ENCODE measurements around the gene MAD1L1.
"Not testable (repeated sequence)": the region's sequence is repeated elsewhere in the genome, so short reads cannot be mapped to it uniquely, and the experiment has no call there.

The MAD1L1 gene

DNA sequence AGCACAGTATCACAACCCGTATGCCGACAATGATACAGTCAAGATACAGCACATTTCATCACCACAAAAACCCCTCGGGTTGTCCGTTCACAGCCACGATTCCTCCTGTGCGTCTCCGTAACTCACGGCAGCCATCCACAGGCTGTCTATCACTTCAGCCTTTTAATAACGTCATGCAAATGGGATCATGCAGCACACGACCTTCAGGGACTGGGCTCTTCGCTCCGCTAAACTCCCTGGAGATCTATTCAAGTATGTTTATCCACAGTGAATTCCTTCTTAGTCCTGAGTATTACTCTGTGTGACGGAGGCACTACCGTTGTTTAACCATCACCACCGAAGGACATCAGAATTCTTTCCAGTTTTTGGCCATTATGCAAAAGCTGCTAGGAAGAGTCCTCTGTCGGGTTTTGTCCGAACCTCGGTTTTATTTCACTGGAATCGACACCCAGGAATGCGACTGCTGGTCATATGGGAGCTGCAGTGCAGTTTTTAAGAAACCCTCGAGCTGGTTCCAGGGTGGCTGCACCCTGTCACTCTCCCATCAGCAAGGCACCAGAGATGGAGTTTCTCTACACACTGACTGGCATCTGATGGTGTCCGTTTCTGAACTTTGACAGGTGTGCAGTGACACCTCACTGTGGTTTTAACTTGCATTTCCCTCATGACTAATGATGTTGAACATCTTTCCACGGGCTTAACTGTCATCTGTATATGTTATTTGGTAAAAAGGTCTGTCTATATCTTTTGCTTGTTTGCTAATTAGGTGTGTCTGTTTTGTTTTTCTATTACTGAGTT lies 193.6 kb downstream of the MAD1L1 start:
- no peak for FAIRE-seq

DNA sequence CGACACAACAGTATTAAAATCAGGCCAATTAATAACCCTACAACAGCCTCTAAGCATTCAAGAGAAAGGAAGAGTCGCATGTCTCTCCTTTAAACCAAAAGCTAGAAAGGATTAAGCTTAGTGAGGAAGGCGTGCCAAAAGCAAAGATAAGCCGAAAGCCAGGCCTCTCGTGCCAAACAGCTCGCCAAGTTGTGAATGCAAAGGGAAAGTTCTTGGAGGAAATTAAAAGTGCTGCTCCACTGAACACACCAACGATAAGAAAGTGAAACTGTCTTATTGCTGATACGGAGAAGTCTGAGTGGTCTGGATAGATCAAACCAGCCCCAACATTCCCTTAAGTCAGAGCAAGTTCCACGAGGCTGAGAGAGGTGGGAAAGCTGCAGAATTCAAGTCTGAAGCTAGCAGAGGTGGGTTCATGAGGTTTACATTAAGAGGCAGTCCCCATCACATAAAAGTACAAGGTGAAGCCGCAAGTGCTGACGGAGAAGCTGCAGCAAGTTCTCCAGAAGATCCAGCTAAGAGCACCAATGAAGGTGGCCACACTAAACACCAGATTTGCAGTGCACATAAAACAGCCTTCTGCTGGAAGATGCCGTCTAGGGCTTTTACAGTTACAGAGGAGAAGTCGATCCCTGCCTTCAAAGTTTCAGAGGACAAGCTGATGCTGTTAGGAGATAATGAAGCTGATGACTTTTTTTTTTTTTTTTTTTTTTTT lies 194.8 kb downstream of the MAD1L1 start:
- no peak for FAIRE-seq

DNA sequence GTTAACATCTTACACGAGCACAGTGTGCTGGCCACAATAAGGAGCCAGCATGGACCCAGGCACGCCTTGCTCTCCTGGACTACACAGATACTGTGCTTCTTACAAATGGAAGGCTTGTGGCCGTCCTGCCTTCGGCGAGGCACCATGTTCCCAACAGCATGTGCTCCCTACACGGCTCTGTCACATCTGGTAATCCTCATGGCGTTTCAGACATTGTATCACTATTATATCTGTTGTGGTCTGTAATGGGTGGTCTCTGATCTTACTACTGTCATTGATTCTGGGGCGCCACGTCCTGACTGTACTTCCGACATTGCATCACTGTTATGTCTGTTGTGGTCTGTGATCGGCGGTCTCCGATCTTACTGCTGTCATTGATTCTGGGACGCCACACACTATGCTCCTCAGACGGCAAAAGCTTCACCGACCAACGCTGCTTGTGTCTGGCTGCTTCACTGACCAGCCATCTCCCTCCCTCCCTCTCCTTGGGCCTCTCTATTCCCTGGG lies 195.4 kb downstream of the MAD1L1 start:
- no peak for FAIRE-seq

DNA sequence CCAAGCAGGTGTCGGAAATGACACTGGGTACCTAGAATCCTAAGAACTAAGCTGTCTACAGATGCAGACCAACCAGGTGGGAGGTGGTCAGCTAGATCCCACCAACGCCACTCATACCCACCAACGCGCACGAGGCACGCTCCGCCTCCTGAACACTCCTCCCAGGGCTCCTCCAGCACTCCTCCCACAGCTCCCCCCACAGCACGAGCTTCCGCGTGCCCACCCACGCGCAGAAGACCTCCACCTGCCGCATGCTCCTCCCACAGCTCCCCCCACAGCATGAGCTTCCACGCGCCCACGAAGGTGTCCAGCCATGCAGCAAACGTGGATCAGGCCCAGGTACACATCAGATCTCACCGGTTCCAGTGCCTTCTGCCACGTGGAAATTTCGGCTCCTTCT lies 196.0 kb downstream of the MAD1L1 start:
- FAIRE-seq, result no peak

DNA sequence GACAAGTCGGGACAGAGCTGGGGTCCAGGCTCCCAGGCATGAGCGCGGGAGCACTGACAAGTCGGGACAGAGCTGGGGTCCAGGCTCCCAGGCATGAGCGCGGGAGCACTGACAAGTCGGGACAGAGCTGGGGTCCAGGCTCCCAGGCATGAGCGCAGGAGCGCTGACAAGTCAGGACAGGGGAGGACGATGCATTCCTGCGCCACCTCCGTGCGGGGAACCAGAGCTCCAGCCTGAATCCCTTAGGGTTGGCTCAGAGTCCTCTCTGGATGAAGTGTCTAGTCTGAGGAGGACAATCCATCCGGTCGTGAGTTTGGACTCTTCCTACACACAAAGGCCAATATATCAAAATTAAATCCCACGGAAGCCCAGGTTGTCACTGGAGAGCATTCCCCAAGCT lies 196.5 kb downstream of the MAD1L1 start:
- not testable (repeated sequence) for FAIRE-seq

DNA sequence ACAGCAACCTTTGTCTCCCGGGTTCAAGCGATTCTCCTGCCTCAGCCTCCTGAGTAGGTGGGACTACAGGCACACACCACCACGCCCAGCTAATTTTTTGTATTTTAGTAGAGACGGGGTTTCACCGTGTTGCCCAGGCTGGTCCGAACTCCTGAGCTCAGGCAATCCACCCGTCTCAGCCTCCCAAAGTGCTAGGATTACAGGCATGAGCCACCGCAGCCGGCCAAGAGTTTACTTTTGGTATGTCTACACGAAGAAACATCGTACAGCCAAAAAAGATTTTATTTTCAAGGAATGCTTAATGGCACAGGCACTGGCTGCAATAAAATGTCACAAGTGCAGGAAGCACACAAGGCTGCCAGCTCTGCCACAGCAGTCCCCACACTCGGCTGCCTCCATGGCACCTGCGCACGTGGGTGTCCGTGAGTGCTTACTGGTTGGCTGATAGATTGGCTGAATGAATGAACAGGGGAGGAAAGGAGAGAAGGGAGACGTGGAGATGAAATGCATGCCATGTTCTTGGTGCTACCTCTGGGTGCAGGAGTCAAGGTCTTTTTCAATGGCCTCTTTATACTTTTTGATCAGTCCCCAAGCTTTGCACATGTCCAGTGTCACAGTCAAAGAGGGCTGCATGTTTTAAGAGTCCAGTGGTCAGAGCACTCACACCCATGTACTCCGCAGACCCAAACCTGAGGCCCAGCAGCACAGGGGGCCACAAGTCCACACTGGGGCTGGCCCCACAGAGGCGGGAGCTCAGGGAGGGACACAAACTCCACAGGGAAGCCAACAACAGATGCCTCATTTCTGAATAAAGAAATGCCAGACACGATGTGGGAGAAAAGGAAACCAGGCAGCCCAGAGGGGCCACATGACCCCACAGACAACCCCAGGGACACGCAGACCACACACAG lies 198.2 kb downstream of the MAD1L1 start:
- no peak for FAIRE-seq

DNA sequence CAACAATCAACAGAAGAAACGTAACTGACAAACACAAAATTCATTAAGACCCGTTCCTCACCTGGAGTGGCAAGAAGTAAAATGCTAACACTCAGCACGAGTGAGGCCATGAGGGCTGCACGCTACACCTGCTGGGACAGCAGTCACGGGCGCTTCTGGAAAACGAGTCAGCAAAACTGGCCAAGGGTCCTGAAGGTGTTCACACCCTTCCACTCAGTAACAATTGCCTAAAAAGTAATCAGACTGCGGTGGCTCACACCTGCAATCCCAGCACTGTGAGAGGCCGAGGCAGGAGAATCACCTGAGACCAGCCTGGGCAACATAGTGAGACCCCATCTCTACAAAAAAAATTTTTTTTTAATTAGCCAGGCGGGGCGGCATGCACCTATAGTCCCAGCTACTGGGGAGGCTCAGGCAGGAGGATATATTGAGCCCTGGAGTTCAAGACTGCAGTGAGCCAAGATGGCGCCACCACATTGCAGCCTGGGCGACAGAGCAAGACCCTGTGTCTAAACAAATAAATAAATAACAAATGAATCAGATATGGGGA lies 199.1 kb downstream of the MAD1L1 start:
- FAIRE-seq, result no peak

DNA sequence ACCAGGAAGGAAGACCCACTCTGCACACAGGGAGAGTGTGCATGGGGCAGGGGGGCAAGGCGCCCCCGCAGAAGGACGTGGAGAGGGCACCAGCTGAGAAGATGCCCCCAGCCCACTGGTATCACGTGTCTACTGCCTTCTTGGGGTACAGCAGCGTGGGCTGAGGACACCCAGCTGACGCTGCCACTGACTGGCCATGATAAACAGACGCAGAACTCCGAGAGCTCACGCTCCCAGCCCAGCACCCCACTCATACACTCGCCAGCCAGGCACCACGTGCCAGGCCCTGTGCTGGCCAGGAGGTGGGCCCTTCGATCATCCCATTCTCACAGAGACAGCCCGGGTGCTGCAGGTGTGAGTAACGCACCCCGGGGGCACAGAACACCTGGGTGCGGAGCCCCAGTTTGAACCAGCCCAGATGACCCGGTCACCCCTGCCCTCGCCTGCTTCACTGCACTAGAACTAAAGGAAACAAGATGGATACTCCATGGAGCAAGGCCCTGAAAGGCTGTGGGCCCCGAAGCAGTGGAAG lies 199.8 kb downstream of the MAD1L1 start:
- no peak for FAIRE-seq

DNA sequence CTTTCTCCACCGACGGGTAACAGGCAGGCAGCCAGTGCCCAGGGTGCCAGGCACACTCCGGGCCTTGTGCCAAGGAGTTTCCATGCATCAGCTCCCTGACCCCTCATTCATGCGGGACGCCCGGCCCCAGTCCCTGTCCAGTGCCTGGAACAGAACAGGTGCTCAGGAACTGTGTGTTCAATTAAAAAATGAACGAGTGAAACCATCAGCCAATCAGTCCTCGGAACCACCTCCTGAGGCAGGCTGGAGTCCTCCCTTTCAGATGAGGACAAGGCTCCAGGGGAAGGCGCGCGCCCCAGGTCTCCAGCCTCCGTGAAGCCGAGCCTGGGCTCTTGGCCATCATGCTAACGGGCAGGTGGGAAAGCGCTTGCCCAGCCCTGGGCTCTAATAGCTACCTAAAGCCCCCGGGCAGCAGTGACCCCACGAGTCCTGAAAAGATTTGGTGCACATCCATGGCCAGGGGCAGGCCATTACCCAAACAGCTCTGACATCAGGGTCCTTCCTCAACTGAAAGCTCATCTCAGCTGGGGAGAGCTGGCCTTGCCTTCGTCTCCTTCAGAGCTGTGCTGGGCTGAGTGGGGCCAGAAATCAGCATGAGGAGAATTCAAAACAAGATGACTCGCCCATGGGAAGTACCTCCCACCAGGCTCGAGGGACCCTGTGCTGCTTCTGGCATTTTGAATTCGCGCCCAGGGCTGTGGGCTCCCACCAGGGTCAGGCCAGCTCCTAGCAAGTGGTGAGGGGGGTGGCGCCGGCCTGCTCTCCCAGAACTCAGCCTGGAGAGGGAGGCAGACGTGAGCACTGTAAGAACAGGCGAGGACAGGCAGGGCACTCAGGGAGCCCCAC lies 200.5 kb downstream of the MAD1L1 start:
- no peak for FAIRE-seq

DNA sequence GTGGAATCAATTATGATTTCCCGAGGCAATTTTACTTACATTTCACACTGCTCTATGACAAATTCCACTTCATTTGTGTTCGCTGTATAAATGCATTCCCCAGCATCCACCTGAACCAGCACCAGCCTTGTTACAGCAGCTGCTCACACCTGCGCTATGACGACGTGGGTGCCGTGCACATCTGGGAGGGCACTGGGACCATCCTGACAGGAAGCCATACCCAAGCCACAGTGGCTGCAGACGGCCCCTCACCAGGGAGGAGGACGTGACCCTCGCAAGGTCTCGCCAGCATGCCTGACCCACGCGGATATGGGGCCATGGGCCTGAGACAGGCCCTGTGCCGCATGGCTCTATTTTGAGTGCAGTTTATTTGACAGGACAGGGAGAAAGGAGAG lies 201.3 kb downstream of the MAD1L1 start:
- FAIRE-seq, result no peak

DNA sequence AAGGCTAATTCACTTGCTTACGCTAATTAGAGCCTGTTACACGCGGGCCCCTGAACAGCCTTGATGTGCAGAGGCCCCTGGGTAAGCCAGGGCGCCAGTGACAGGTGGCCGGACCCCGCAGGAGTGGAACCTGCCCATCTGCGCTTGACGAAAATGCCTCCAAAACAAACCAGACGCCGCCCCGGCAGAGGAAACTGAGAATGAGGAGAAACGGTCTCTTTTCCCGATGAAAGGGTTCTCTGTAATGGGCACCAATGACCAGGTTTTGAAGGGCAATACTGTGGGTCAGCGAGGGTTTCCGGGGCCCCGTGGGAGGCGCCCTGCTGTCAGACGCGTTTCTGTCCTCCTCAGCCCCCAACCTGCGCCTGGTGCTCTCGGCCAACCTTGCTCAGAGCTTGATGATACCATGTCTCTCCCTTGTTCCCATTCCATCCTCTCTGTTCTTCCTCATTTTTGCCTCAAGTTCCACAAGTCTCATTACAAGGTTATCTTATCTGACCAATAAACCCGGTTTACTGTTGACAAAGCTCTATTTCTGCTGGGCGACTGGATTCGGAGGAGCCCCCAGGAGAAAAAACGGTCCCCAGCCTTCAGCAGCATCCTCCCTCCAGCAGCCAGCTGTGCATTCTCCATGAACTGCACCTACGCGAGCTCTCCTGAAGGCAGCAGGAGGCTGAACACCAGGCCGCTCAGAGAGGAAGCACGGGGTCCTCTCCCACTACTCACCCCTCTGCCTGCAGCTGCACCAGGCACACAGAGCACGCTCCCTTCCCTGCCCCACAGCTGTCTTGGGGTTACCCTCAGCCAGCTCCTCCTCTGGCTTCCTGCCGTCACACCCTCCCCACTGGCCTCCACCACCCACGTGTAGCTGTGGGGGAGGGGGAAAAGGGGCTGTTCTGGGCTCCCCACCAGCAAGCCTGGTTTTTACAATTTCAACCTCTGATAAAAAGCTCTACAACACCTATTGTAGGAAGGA lies 202.0 kb downstream of the MAD1L1 start:
- no peak for FAIRE-seq

DNA sequence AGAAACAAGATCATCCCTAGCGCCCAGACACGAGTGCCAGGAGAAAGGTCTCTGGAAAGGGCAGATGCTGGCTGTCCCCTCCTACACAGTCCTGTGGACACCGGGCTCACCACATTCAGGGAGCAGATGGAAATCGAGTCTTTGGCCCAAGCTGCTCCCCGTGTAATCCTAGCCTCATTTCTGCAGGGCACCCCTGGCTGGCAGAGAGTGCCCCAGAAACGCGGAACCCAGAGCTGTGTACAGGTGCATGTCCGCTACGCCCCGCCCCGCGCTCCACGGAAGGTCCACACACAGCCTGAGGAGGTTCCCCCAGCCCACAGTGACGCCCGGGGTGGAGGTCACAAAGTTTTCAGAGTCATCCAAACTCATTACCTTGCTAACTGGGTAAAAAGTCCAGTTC lies 202.8 kb downstream of the MAD1L1 start:
- FAIRE-seq, result no peak

DNA sequence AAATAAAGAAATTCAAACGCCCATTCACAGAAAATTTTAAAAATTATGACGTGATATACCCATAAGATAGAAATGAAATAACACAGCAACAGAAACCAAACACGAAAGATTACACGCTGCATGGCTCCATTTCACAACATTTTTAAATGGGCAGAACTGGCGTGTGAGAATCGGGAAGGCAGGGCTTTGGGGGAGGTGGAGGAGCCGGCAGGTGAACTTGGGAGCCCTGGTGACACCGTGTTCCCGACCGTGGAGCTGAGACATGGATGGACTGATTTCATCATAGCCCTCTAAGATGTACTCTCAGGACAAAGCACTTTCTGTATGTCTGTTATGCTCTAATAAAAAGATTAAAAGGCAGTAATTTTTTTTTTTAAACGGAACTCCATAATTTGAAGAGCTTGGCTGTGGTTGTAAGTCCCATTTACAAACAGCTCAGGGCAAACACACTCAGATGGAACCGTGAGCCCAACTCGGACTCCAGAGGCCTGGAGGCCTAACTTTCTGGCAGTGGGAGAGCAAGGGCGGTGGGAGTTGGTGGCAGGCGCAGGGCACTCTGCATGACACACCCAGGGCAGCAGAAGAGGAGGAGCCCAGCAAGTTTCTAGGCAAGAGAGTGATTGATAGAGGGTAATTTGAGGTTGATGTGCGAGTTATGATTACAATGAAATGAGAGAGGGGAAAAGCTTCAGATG lies 203.4 kb downstream of the MAD1L1 start:
- FAIRE-seq, result no peak

DNA sequence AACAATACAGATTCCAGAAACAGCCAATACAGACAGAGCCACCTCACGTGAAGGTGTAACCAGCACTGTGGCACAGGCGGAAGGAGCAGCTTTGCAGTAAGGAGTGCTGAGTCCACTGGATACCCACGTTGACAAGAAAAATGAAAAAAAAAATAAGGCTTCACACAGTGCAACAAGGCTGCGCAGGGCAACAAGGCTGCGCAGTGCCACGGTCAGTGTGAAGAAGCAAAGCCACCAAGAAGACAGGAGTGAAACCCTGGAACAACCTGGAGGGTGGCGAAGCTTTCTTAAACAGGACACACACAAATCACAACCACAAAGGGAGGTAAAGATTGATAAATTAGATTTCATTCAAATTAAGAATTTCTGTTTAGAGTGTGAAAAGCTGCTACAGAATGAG lies 204.0 kb downstream of the MAD1L1 start:
- no peak for FAIRE-seq

DNA sequence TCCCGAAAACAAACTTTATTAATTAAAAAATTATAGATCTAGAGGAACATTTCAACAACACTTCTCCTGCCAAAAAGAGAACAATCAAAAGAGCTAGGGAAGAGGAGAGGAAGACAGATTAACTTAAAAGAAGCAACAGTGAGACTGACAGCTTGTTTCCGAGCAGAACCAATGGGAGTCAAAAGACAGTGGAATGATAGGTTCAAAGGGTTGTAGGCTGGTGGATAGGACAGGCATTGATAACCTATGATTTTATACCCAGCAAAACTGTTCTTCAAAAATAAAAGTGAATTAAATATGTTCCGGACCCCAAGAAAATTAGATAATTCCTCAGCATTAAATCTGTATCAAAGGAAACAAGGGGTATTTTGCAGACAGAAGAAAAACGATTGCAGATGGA lies 207.6 kb downstream of the MAD1L1 start:
- no peak for FAIRE-seq

DNA sequence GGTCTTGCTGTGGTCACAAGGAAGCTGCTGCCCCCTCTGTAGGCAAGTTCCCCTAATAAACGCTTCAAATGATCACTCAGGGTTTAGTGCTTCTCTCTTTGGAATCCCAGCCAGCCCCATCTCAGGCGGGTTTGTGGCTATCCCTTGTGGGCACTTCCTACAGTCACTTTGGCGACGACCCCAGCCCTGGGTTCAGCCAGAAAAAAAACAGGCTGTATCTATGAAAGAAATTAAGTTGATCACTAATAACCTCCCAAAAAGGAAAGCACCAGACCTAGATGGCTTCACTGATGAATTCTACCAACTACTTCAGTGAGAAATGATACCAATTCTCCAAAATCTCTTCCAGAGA lies 208.2 kb downstream of the MAD1L1 start:
- no peak for FAIRE-seq

DNA sequence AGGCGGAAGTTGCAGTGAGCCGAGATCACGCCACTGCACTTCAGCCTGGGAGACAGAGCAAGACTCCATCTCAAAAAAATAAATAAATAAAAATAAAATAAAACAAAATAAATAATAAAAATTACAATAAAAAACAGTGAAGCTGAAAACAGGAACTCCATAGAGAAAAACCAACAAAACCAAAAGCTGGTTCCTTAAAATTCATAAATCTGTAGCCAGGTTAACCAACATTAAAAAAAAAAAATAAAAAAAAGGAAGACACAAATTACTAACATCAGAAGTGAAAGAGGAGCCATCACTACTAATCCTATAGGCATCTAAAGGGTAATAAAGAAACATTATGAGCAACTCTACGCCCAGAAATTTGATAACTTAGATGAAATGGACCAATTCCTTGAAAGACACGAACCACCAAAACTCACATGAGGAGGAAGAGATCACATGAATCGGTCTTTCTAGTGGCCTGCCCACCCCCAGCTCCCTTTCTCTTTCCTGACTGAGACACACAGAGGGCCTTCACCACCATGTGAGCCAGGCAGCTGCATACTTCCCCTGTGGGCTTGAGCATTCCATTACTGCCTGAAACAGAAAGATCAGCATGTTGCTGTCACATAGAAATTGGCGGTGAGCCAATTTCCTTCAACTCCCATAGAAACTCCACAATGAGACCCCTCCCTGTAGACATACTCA lies 208.7 kb downstream of the MAD1L1 start:
- FAIRE-seq, result no peak

DNA sequence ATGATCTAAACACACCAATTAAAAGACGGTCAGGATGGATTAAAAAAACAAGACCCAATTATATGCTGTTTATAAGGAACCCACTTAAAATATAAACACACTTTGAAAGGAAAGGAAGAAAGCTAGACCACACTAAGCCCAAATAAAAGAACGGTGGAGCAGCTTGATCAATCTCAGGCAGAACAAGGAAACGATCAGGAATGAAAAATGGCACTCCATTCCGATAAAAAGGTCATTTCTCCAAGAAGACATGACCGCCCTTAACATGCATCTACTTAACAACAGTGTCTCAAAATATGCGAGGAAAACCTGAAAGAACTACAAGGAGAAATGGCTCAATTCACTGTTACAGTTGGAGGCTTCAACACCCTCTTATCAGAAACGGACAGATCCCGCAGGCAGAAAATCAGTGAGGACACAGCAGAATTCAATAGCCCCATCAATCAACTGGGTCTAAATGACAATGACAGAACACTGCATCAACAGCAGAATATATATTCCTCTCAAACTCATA lies 210.0 kb downstream of the MAD1L1 start:
- FAIRE-seq, result no peak

DNA sequence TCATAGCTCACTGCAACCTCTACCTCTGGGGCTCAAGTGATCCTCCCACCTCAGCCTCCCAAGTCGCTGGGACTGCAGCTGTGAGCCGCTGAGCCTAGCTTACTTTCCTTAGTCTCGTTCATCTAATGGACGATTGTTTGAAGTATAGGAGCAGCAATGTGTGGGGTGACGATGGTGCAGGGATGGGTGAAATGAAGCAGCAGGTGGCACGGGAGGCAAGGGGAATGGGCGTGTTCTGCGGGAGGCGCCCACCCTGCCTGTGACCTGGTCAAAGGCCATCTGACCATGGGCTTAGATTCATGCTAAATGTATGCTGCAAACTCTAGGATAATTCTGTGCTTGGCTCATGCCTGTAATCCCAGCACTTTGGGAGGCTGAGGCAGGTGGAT lies 210.7 kb downstream of the MAD1L1 start:
- no peak for FAIRE-seq
